Activated T-cell treated with anti-CD3 and anti-CD28 coated beads for 24 hours (primary cell): ENCODE data around the gene FUT1.
"Not testable (repeated sequence)": the region's sequence is repeated elsewhere in the genome, so short reads cannot be mapped to it uniquely, and the experiment has no call there.

Experiments used
- DNase-seq: peaks from one replicate; pipeline ENCODE4 v3.0.0-alpha.2; 2020; ENCODE audit warnings: low read depth

Gene FUT1

DNA sequence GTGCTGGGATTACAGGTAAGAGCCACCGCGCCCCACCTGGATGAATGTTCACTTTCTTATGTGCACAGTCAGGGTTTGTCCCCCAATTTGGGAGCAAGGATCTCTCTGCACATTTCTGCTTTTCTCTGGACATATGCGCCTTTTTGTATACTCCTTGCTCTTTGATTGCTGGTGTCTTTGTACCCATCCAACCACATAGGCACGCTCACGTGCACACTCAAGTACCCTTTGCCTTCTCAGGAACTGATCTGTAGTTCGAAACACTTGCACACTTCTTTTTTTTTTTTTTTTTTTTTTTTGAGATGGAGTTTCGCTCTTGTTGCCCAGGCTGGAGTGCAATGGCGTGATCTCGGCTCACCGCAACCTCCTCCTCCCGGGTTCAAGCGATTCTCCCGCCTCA is 34.3 kb downstream of the FUT1 start:
- not testable (repeated sequence) for DNase-seq

DNA sequence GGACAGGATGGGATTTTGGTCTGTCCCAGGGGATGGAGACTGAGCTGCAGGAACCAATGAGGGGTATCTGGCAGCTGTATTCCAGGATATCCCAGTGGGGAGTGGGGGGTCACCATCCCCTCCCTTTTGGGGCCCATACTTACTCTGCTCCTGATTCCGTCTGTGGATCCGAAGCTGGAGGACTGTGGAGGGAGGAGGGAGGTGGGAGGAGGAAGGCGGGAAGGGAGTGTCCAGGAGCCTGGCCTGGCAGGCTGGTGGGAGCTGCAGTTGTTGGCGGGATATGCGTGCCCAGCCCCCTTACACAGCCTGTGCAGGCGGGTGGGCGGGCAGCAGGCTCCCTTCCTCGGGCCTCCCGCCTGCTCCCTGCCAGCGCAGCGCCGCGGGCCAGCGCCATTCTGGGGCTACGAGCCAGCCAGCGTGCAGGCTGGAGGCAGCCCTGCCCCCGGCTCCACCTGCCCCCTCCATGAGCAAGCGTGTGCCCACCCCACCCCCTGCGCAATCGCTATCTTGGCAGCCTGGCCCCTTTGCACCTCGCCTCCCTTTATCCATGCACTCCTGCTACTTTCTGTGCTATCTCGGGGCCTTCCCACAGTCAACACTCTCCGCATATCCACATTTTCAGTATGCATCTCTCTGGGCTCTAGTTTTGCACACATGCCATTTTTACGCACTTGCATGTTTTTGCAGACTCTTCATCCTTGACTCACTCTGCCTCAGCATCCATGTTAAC is 35.7 kb downstream of the FUT1 start:
- DNase-seq, result no peak

GRCh38 chr19:48715681-48716171 is 36.7 kb downstream of the FUT1 start:
- no peak for DNase-seq

DNA sequence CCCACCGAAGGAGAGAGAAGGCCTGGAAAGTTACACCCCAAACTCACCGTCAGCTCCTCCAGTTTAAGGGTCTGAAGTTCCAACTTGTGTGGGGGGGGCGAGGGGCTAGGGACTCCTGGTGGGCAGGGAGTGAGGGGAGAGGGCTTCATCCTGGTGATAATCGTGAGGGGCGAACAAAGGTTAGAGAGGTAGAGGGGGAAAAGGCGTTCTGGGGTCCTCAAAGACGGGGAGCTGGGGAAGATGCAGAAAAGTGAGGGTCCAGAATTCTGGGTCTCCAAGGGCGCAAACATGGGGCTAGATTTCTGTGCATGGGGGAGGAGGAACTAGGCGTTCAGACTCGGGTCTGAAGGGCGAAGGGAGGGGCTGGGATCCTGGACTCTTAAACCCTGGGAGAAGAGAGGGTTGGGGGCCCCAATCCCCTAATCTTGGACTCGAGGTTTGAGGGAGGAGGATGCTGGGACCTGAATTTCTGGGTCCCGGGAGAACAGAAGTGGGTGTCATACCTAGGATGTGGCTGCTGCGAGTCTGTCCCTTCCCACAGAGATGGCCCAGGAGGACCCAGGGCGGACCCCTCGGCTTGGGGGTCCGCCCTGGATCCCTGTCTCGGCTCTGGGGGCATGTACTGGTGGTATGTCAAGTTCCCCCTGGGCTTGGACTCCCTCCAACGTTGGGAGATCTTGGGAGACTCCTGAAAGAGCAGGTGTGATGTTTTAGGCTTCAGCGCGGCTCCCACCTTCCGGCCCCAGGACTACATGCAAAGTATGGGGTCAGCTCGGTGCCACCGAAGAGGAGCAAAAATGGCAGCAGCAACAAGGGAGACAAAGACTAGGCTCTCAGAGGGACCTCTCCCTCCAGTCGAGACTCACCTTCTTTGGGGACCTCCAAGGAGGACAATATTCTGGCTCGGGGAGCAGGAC is 37.4 kb downstream of the FUT1 start:
- DNase-seq, result no peak

DNA sequence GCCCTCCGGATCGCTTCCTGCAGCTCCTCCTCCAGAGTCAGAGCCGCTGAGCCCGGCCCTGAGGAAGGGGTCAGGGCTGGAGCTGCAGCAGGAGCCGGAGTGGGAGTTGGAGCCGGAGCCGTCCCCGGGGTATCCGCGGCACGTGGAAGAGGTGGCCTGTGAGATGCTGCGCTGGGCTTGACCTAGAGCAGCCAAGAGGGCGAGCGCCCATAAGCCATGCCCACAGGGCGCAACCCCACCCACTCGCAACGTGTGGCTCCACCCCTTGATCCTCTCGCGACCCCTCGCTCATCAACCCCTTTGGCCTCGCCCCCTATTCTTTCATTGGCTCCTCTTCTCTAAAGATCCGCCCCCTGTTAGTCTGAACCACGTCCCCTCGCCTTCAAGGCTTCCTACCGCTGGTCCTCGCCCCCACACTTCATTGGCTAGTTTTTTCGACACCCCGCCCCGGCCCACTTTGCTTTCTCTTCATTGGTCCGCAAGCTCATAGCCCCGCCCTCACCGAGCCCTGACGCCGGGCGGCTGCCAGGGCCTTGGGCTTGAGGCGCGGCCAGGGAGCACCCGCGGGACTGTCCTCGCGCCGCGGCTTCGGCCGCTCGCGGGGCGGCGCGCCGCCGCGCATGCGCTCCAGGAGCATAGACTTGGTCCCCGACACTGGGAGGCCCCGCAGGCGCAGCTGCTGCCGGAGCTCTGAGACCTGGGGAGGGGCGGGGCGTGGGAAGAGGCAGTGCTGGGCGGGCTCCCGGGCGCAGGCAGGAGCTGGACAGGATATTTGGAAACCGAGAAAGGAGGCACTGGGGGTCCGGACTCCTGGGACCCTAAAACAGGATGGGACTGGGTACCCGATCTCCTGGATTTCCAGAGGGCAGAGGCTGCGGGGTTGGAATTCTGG is 38.3 kb downstream of the FUT1 start:
- DNase-seq, result peak; percentile 96

GRCh38 chr19:48713041-48713863 is 39.2 kb downstream of the FUT1 start:
- no peak for DNase-seq

- no peak for DNase-seq
Measured at GRCh38 chr19:48711106-48711662, 41.3 kb downstream of the FUT1 start.

- no peak for DNase-seq
Measured at GRCh38 chr19:48708471-48708870, 44.0 kb downstream of the FUT1 start.

GRCh38 chr19:48705431-48705830 is 47.0 kb downstream of the FUT1 start:
- no peak for DNase-seq

GRCh38 chr19:48703316-48703715 is 49.1 kb downstream of the FUT1 start:
- DNase-seq, result no peak

DNA sequence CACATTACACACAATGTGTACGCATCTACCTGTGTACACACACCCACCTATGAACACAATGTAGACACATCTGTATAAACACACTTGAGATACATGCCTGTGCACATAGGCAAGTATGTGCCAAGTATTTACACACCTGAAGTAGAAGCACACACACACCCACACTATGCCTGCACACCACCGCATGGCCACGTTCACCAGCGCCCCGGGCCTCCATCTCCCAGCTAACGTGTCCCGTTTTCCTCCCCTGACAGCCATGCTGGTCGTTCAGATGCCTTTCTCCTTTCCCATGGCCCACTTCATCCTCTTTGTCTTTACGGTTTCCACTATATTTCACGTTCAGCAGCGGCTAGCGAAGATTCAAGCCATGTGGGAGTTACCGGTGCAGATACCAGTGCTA is 49.7 kb downstream of the FUT1 start:
- DNase-seq, result no peak

GRCh38 chr19:48698046-48698445 is 54.4 kb downstream of the FUT1 start:
- no peak for DNase-seq
